Loucy (cell line): ENCODE data around the gene PLEKHD1.
A peak's percentile ranks its signal among the peaks of the same experiment; 100 is the strongest.

Source experiments
- H2AFZ ChIP-seq: fragments of 200-600 bp; sonication (generic); 2 replicates; pipeline ENCODE4 v1.6.0; 2016; ENCODE audit warnings: antibody characterized with exemption, mild to moderate bottlenecking, low read length, moderate library complexity
- H3F3A ChIP-seq: fragments of 200-600 bp; 2 replicates; pipeline ENCODE4 v1.6.0; 2016; ENCODE audit warnings: antibody characterized with exemption, low read depth, mild to moderate bottlenecking
- H3K27me3 ChIP-seq: fragments of 200-600 bp; sonication (generic); 2 replicates; pipeline ENCODE4 v1.6.1; 2014; ENCODE audit warnings: low read length, mild to moderate bottlenecking; ENCODE audit not compliant: insufficient read depth, poor library complexity, severe bottlenecking
- H3K36me3 ChIP-seq: fragments of 200-600 bp; sonication (generic); 2 replicates; pipeline ENCODE4 v1.6.1; 2016; ENCODE audit warnings: low read length; ENCODE audit not compliant: insufficient read depth
- H3K4me1 ChIP-seq: fragments of 200-600 bp; sonication (generic); 2 replicates; pipeline ENCODE4 v1.5.1; 2014; ENCODE audit warnings: low read length, mild to moderate bottlenecking; ENCODE audit not compliant: insufficient read depth, poor library complexity, severe bottlenecking
- H3K4me2 ChIP-seq: fragments of 200-600 bp; sonication (generic); 2 replicates; pipeline ENCODE4 v1.6.0; 2014; ENCODE audit warnings: antibody characterized with exemption, low read length, low read depth, mild to moderate bottlenecking; ENCODE audit not compliant: poor library complexity, severe bottlenecking
- H3K4me3 ChIP-seq: fragments of 200-600 bp; sonication (generic); 2 replicates; pipeline ENCODE4 v1.5.1; 2014; ENCODE audit warnings: low read length, mild to moderate bottlenecking, mixed read lengths; ENCODE audit not compliant: poor library complexity, severe bottlenecking
- H3K79me2 ChIP-seq: fragments of 200-600 bp; sonication (generic); 2 replicates; pipeline ENCODE4 v1.6.1; 2014; ENCODE audit warnings: low read length; ENCODE audit not compliant: insufficient read depth
- H3K9ac ChIP-seq: fragments of 200-600 bp; sonication (generic); 2 replicates; pipeline ENCODE4 v1.6.0; 2014; ENCODE audit warnings: mild to moderate bottlenecking, low read depth, low read length, moderate library complexity; ENCODE audit not compliant: poor library complexity, severe bottlenecking
- H3K9me2 ChIP-seq: fragments of 200-600 bp; sonication (generic); replicated peaks from 2 replicates; pipeline ENCODE4 v1.6.1; 2016; ENCODE audit warnings: low read depth, low read length, mixed read lengths
- H3K9me3 ChIP-seq: fragments of 200-600 bp; sonication (generic); 2 replicates; pipeline ENCODE4 v1.6.1; 2014; ENCODE audit warnings: mild to moderate bottlenecking, antibody characterized with exemption, low read length, low read depth; ENCODE audit not compliant: insufficient read depth
- H4K20me1 ChIP-seq: fragments of 200-600 bp; sonication (generic); 2 replicates; pipeline ENCODE4 v1.6.0; 2014; ENCODE audit warnings: antibody characterized with exemption, low read length, mild to moderate bottlenecking; ENCODE audit not compliant: insufficient read depth, poor library complexity, severe bottlenecking
- CTCF ChIP-seq: fragments of 200-600 bp; sonication (generic); conservative IDR thresholded peaks from 2 replicates; pipeline ENCODE4 v1.5.1; 2014; ENCODE audit warnings: mild to moderate bottlenecking, antibody characterized with exemption, low read length
- EZH2phosphoT487 ChIP-seq: fragments of 200-600 bp; IDR thresholded peaks from 2 replicates; pipeline ENCODE4 v1.6.1; 2018; ENCODE audit warnings: antibody characterized with exemption, mild to moderate bottlenecking, moderate library complexity, borderline replicate concordance

Gene PLEKHD1

GRCh38 chr14:69573205-69573830 lies 88.8 kb downstream of the PLEKHD1 start:
- no peaks in the 10 kb centered on the region for H4K20me1 ChIP-seq
- no peak overlapping the region for H2AFZ ChIP-seq
- H3K9ac ChIP-seq: no peak overlapping the region
- H3K4me2 ChIP-seq: no peak overlapping the region
- no peaks in the 10 kb centered on the region for H3K36me3 ChIP-seq
- no peaks in the 10 kb centered on the region for H3K9me3 ChIP-seq
- H3K4me1 ChIP-seq: no peaks in the 10 kb centered on the region
- no peaks in the 10 kb centered on the region for H3F3A ChIP-seq
- TF ChIP-seq EZH2phosphoT487: no peak
- no peak for TF ChIP-seq CTCF
- H3K79me2 ChIP-seq: no peaks in the 10 kb centered on the region
- no peaks in the 10 kb centered on the region for H3K9me2 ChIP-seq
- H3K4me3 ChIP-seq: no peak overlapping the region
- H3K27me3 ChIP-seq: no peaks in the 10 kb centered on the region

GRCh38 chr14:69573831-69574262 lies 89.3 kb downstream of the PLEKHD1 start:
- H2AFZ ChIP-seq: no peak overlapping the region
- no peaks in the 10 kb centered on the region for H3K36me3 ChIP-seq
- H3K4me2 ChIP-seq: no peak overlapping the region
- no peaks in the 10 kb centered on the region for H3K9me2 ChIP-seq
- no peaks in the 10 kb centered on the region for H3K27me3 ChIP-seq
- no peaks in the 10 kb centered on the region for H3F3A ChIP-seq
- H3K9me3 ChIP-seq: no peaks in the 10 kb centered on the region
- H3K4me3 ChIP-seq: no peak overlapping the region
- no peak overlapping the region for H3K9ac ChIP-seq
- no peaks in the 10 kb centered on the region for H3K4me1 ChIP-seq
- no peak for TF ChIP-seq CTCF
- TF ChIP-seq EZH2phosphoT487: no peak
- H4K20me1 ChIP-seq: no peaks in the 10 kb centered on the region
- H3K79me2 ChIP-seq: no peaks in the 10 kb centered on the region

GRCh38 chr14:69574263-69574953 lies 89.9 kb downstream of the PLEKHD1 start, which contains the start of gene CCDC177:
Gene CCDC177 (minus strand): TSS chr14:69574871. CDS start chr14:69573622, 1,249 bp downstream.
- TF ChIP-seq EZH2phosphoT487 (no peak), CTCF (peak; percentile 70)
- H3K36me3 ChIP-seq: no peaks in the 10 kb centered on the region
- H2AFZ ChIP-seq: no peak within 1 kb of the TSS
- no peaks in the 10 kb centered on the region for H3K79me2 ChIP-seq
- no peaks in the 10 kb centered on the region for H3K9me2 ChIP-seq
- no peaks in the 10 kb centered on the region for H3K9me3 ChIP-seq
- H4K20me1 ChIP-seq: no peaks in the 10 kb centered on the region
- H3K9ac ChIP-seq: no peak within 1 kb of the TSS
- H3K4me2 ChIP-seq: no peak within 1 kb of the TSS
- H3K4me1 ChIP-seq: no peaks in the 10 kb centered on the region
- no peaks in the 10 kb centered on the region for H3F3A ChIP-seq
- H3K4me3 ChIP-seq: no peak within 1 kb of the TSS
- H3K27me3 ChIP-seq: no peaks in the 10 kb centered on the region
